B cell (primary cell): ENCODE measurements around the gene PLP2. TPM values are rescaled to one million over a fixed set of nuclear protein-coding genes. Genes with fewer than 3 reads are reported as not detected.
A peak's percentile ranks its signal among the peaks of the same experiment; 100 is the strongest.

Experiments
- ATAC-seq: fragments of 200-7000 bp; cut with Tn5 transposase; one replicate; pipeline ENCODE4 v1.10.0; 2021; ENCODE audit warnings: low read depth, mild to moderate bottlenecking, moderate number of reproducible peaks, moderate library complexity
- CTCF ChIA-PET: fragments of 350-600 bp; sonication (Branson Sonifier 250); formaldehyde crosslinking; loops from one replicate; lab custom pipeline; 2021; ENCODE audit warnings: antibody characterized with exemption, inconsistent platforms; lab: Charles Lee
- POLR2A ChIA-PET: fragments of 350-600 bp; sonication (Branson Sonifier 250); formaldehyde crosslinking; loops from one replicate; lab custom pipeline; 2021; ENCODE audit warnings: antibody characterized with exemption; lab: Charles Lee
- DNase-seq: peaks from one replicate; pipeline ENCODE4 v3.0.0; 2013
- H2AFZ ChIP-seq: 2 replicates; pipeline ENCODE4 v1.6.1; 2012; ENCODE audit warnings: mild to moderate bottlenecking, low read depth, low read length; ENCODE audit not compliant: insufficient read depth, poor library complexity, severe bottlenecking
- H3K27ac ChIP-seq, 2 donors: 1 replicate in 1 of 2; 2 replicates in 1 of 2; pipeline ENCODE4 v1.5.1; 2012 to 2013; ENCODE audit warnings: low read length in 2 of 2, mild to moderate bottlenecking in 2 of 2, moderate library complexity in 1 of 2
- H3K27me3 ChIP-seq, 4 experiments: fragments of 200-600 bp in 1 of 4; sonication (generic) in 1 of 4; replicated peaks in 1 of 4; 1 replicate in 2 of 4; 2 replicates in 2 of 4; pipeline versions ENCODE4 v1.6.1 to v1.7.0; 2013 to 2016; ENCODE audit warnings: low read length in 3 of 4, mild to moderate bottlenecking in 2 of 4, mixed read lengths in 1 of 4, moderate library complexity in 1 of 4; ENCODE audit not compliant: insufficient read depth in 4 of 4, control insufficient read depth in 3 of 4; ENCODE audit errors: control extremely low read depth in 1 of 4
- H3K36me3 ChIP-seq, 2 experiments: replicated peaks in 1 of 2; 1 replicate in 1 of 2; 2 replicates in 1 of 2; pipeline versions ENCODE4 v1.6.1 to v1.7.1; 2013; ENCODE audit warnings: low read length in 1 of 2; ENCODE audit not compliant: insufficient read depth in 2 of 2, control insufficient read depth in 1 of 2; ENCODE audit errors: control extremely low read depth in 1 of 2, extremely low read depth in 1 of 2
- H3K4me1 ChIP-seq, 2 donors: fragments of 200-600 bp in 1 of 2; sonication (generic) in 1 of 2; 1 replicate in 1 of 2; 2 replicates in 1 of 2; pipeline versions ENCODE4 v1.5.1 to v1.6.1; 2013 to 2017; ENCODE audit warnings: low read length in 2 of 2; ENCODE audit not compliant: control insufficient read depth in 2 of 2, insufficient read depth in 2 of 2
- H3K4me2 ChIP-seq: replicated peaks from 2 replicates; pipeline ENCODE3; 2012; ENCODE audit warnings: mild to moderate bottlenecking, low read depth, low read length; ENCODE audit not compliant: poor library complexity, severe bottlenecking
- H3K4me3 ChIP-seq, 5 experiments: fragments of 200-600 bp in 1 of 5; sonication (generic) in 1 of 5; 1 replicate in 3 of 5; 2 replicates in 2 of 5; pipeline versions ENCODE4 v1.5.1 to v1.7.0; 2011 to 2016; ENCODE audit warnings: low read length in 4 of 5, mild to moderate bottlenecking in 4 of 5, low read depth in 2 of 5, control low read depth in 1 of 5, moderate library complexity in 1 of 5; ENCODE audit not compliant: insufficient read depth in 1 of 5; ENCODE audit errors: control extremely low read depth in 1 of 5, extremely low read depth in 1 of 5
- H3K79me2 ChIP-seq: fragments of 200-600 bp; sonication (generic); one replicate; pipeline ENCODE4 v1.6.0; 2016; ENCODE audit warnings: low read length; ENCODE audit not compliant: control insufficient read depth, insufficient read depth
- H3K9ac ChIP-seq: fragments of 200-600 bp; sonication (generic); 2 replicates; pipeline ENCODE4 v1.6.1; 2017; ENCODE audit warnings: mild to moderate bottlenecking, low read length, moderate library complexity
- H3K9me3 ChIP-seq, 3 donors: one replicate each; pipeline versions ENCODE4 v1.6.1 to v1.7.1; 2013; ENCODE audit warnings: low read length in 2 of 3; ENCODE audit not compliant: control insufficient read depth in 2 of 3, insufficient read depth in 1 of 3; ENCODE audit errors: control extremely low read depth in 1 of 3
- H4K20me1 ChIP-seq: 2 replicates; pipeline ENCODE4 v1.6.0; 2012; ENCODE audit warnings: mild to moderate bottlenecking, low read length; ENCODE audit not compliant: insufficient read depth, control insufficient read depth, poor library complexity, severe bottlenecking
- H3K27ac Mint-ChIP-seq: one replicate; pipeline ENCODE4 v1.8.0; 2021; ENCODE audit warnings: mixed read lengths
- H3K27me3 Mint-ChIP-seq: one replicate; pipeline ENCODE4 v1.8.0; 2021; ENCODE audit warnings: mixed read lengths
- H3K4me1 Mint-ChIP-seq: one replicate; pipeline ENCODE4 v1.8.0; 2021; ENCODE audit warnings: mixed read lengths
- H3K4me3 Mint-ChIP-seq: one replicate; pipeline ENCODE4 v1.8.0; 2021; ENCODE audit warnings: mixed read lengths
- H3K9me3 Mint-ChIP-seq: one replicate; pipeline ENCODE4 v1.8.0; 2022; ENCODE audit warnings: mixed read lengths; ENCODE audit not compliant: insufficient read depth
- EZH2 ChIP-seq: IDR thresholded peaks from 2 replicates; pipeline ENCODE4 v1.6.1; 2012; ENCODE audit warnings: borderline replicate concordance, low read depth, mild to moderate bottlenecking, moderate library complexity, low read length; ENCODE audit not compliant: insufficient read depth, poor library complexity, severe bottlenecking
- WGBS: methylation state at CpG from one replicate; pipeline ENCODE4 v1.1.5; 2013; ENCODE audit warnings: missing lambda C conversion rate; ENCODE audit not compliant: insufficient coverage; 5-methylcytosine and 5-hydroxymethylcytosine counted together
- intact Hi-C: fragments of 100-400 bp; cut with micrococcal nuclease; formaldehyde crosslinking; loops from one replicate; pipeline ENCODE4 v1.10.0; 2022
- polyA plus RNA-seq: library from polyadenylated mRNA; depleted of rRNA; stranded (reverse); fragments of >200 nt; gene quantifications from 2 replicates; pipeline ENCODE4 v1.2.3, GENCODE V29; 2012
- total RNA-seq, 2 donors: library from RNA; stranded (reverse); fragments of 120-200 nt in 1 of 2; gene quantifications; 1 replicate in 1 of 2; 2 replicates in 1 of 2; pipeline versions ENCODE4 v1.2.3 to v1.2.4, GENCODE V29; 2013 to 2022
- TF ChIP-seq, protein P1 (sequence below): fragments of 200-600 bp; IDR thresholded peaks from one replicate; pipeline ENCODE4 v1.8.0; 2022; ENCODE audit warnings: antibody characterized with exemption, mild to moderate bottlenecking

PLP2 gene
- total and polyA plus RNA-seq, 2 donors (not counting 1 experiment from before 2014, with no cell fraction given) = 194 to 214 TPM

DNA sequence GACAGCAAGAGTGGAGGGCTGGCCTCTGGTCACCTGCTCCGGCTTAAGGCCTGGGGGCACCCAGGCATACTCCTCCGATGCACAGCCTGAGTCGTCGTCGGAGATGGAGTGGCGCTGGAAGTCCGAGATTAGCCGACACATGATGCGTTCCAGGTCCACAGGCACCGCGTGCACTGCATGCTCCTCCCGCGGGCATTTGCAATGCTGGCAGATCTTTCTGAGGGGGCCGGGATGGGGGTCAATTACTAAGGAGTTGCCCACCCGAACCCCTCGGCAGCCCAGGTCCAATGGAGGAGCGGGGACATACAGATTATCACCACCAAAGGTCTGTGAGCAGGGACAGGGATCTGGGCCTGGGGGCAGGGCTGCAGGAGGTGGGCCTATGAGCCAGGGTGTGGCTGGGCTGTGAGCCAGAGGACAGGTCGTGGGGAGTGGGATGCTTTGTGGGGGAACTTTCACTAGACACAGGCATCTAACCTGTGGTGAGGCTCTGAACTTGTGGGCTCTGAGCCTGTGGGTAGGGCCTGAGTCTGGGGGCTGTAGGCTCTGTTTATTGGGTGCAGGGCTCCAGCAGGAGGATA lies 12.1 kb downstream of the PLP2 start:
- no peak overlapping the region for H3K9ac ChIP-seq
- H3K4me2 ChIP-seq = peak overlapping the region; percentile 83
- no peak overlapping the region for H3K4me3 ChIP-seq
- peaks cover 0 to 12% of the 10 kb centered on the region in 2 experiments for H3K36me3 ChIP-seq
- H3K27me3 ChIP-seq = no peaks in the 10 kb centered on the region
- H4K20me1 ChIP-seq = no peaks in the 10 kb centered on the region
- Mint-ChIP-seq H3K27me3 (no peaks in the 10 kb centered on the region), H3K4me1 (peaks cover 9% of the 10 kb centered on the region), H3K27ac (no peak overlapping the region), H3K4me3 (peak overlapping the region; percentile 83), H3K9me3 (no peaks in the 10 kb centered on the region)
- no peaks in the 10 kb centered on the region for H3K9me3 ChIP-seq
- 97% methylated on average over 6 of the region's 18 CpGs for WGBS
- peaks cover 6 to 19% of the 10 kb centered on the region in 2 donors for H3K4me1 ChIP-seq
- ChIA-PET CTCF (interaction anchor here (0.9 kb wide), 1 partner anchor 11 kb away, joined by 4 read pairs; no protein-coding TSS in a partner anchor), POLR2A (no interaction called here)
- intact Hi-C loops = loop anchor here (1.0 kb wide), 1 partner anchor 16 kb away; no protein-coding TSS in a partner anchor
- ATAC-seq (no peak), DNase-seq (no peak)
- H3K79me2 ChIP-seq = peaks cover 7% of the 10 kb centered on the region
- no peak overlapping the region for H3K27ac ChIP-seq
- H2AFZ ChIP-seq = no peak overlapping the region
- no peak for TF ChIP-seq EZH2
- TF ChIP-seq, protein P1, sequence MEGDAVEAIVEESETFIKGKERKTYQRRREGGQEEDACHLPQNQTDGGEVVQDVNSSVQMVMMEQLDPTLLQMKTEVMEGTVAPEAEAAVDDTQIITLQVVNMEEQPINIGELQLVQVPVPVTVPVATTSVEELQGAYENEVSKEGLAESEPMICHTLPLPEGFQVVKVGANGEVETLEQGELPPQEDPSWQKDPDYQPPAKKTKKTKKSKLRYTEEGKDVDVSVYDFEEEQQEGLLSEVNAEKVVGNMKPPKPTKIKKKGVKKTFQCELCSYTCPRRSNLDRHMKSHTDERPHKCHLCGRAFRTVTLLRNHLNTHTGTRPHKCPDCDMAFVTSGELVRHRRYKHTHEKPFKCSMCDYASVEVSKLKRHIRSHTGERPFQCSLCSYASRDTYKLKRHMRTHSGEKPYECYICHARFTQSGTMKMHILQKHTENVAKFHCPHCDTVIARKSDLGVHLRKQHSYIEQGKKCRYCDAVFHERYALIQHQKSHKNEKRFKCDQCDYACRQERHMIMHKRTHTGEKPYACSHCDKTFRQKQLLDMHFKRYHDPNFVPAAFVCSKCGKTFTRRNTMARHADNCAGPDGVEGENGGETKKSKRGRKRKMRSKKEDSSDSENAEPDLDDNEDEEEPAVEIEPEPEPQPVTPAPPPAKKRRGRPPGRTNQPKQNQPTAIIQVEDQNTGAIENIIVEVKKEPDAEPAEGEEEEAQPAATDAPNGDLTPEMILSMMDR = no peak
